Nephron (organoid): ENCODE measurements around the gene ASCL5.
"Not testable (repeated sequence)": the region's sequence is repeated elsewhere in the genome, so short reads cannot be mapped to it uniquely, and the experiment has no call there.

Experiments
- H3K27ac Mint-ChIP-seq, 3 experiments: 2 replicates each; pipeline ENCODE4 v1.8.0; 2020; ENCODE audit warnings: mixed read lengths in 3 of 3, mild to moderate bottlenecking in 2 of 3, moderate library complexity in 1 of 3
- H3K27me3 Mint-ChIP-seq: 2 replicates; pipeline ENCODE4 v1.8.0; 2021; ENCODE audit warnings: low read depth, mild to moderate bottlenecking, moderate library complexity, mixed read lengths
- H3K36me3 Mint-ChIP-seq: 2 replicates; pipeline ENCODE4 v1.8.0; 2020; ENCODE audit warnings: low read depth, mixed read lengths
- H3K4me1 Mint-ChIP-seq: 2 replicates; pipeline ENCODE4 v1.8.0; 2020; ENCODE audit warnings: mixed read lengths
- H3K4me3 Mint-ChIP-seq, 3 experiments: 2 replicates each; pipeline ENCODE4 v1.8.0; 2020; ENCODE audit warnings: mild to moderate bottlenecking in 3 of 3, mixed read lengths in 3 of 3, moderate library complexity in 2 of 3
- H3K9me3 Mint-ChIP-seq: 2 replicates; pipeline ENCODE4 v1.8.0; 2020; ENCODE audit warnings: mixed read lengths
- CTCF ChIP-seq, 3 experiments: fragments of 200-600 bp; sonication (generic); IDR thresholded peaks; one replicate each; pipeline ENCODE4 v1.5.0; 2021; ENCODE audit warnings: antibody characterized with exemption in 3 of 3; ENCODE audit not compliant: unreplicated experiment in 3 of 3

The ASCL5 gene

GRCh38 chr1:201164645-201165044, 37.7 kb upstream of the ASCL5 start:
- Mint-ChIP-seq H3K27me3 (peaks cover 10% of the 10 kb centered on the region), H3K4me3 (no peak overlapping the region), H3K27ac (no peak overlapping the region), H3K4me1 (peaks cover 32% of the 10 kb centered on the region), H3K36me3 (no peaks in the 10 kb centered on the region), H3K9me3 (no peaks in the 10 kb centered on the region)
- no peak for TF ChIP-seq CTCF (IDR thresholded peaks at IDR 0.05; ENCODE audit: unreplicated experiment in 3 of 3)

- Mint-ChIP-seq H3K27ac (no peak overlapping the region), H3K9me3 (no peaks in the 10 kb centered on the region), H3K4me1 (peaks cover 26% of the 10 kb centered on the region), H3K27me3 (peaks cover 10% of the 10 kb centered on the region), H3K4me3 (no peak overlapping the region), H3K36me3 (no peaks in the 10 kb centered on the region)
- no peak for TF ChIP-seq CTCF (IDR thresholded peaks at IDR 0.05; ENCODE audit: unreplicated experiment in 3 of 3)
Observed at GRCh38 chr1:201163707-201164106, 36.7 kb upstream of the ASCL5 start.

GRCh38 chr1:201163036-201163435, 36.1 kb upstream of the ASCL5 start:
- H3K36me3 Mint-ChIP-seq, H3K4me3 Mint-ChIP-seq, H3K27me3 Mint-ChIP-seq, H3K9me3 Mint-ChIP-seq, H3K27ac Mint-ChIP-seq: not testable (repeated sequence)
- peaks cover 26% of the 10 kb centered on the region for H3K4me1 Mint-ChIP-seq

- H3K9me3 Mint-ChIP-seq = no peaks in the 10 kb centered on the region
Observed at GRCh38 chr1:201157949-201158348, 31.0 kb upstream of the ASCL5 start.

GRCh38 chr1:201156819-201157218, 29.8 kb upstream of the ASCL5 start:
- Mint-ChIP-seq H3K4me1 (peaks cover 45% of the 10 kb centered on the region), H3K4me3 (peak overlapping the region in 1 of 3 experiments; percentile 44), H3K9me3 (no peaks in the 10 kb centered on the region), H3K27ac (peak overlapping the region in 1 of 3 experiments; percentile 34), H3K36me3 (peaks cover 9% of the 10 kb centered on the region), H3K27me3 (peaks cover 3% of the 10 kb centered on the region)
- no peak for TF ChIP-seq CTCF (IDR thresholded peaks at IDR 0.05; ENCODE audit: unreplicated experiment in 3 of 3)

More at GRCh38 chr1:201157949-201158348, 31.0 kb upstream of the ASCL5 start:
- Mint-ChIP-seq H3K4me3 (no peak overlapping the region), H3K4me1 (peaks cover 35% of the 10 kb centered on the region), H3K27me3 (peaks cover 3% of the 10 kb centered on the region), H3K27ac (peak overlapping the region in 1 of 3 experiments; percentile 34), H3K36me3 (no peaks in the 10 kb centered on the region)
- no peak for TF ChIP-seq CTCF (IDR thresholded peaks at IDR 0.05; ENCODE audit: unreplicated experiment in 3 of 3)

- H3K4me1 Mint-ChIP-seq = peaks cover 45% of the 10 kb centered on the region
- H3K27me3 Mint-ChIP-seq = peaks cover 3% of the 10 kb centered on the region
- H3K9me3 Mint-ChIP-seq = no peaks in the 10 kb centered on the region
- H3K27ac Mint-ChIP-seq = peak overlapping the region in 2 of 3 experiments; percentile 34 to 45
- peak overlapping the region in 2 of 3 experiments; percentile 44 to 63 for H3K4me3 Mint-ChIP-seq
- H3K36me3 Mint-ChIP-seq = peaks cover 14% of the 10 kb centered on the region
- TF ChIP-seq CTCF (IDR thresholded peaks at IDR 0.05; ENCODE audit: unreplicated experiment in 3 of 3) = no peak
Observed at GRCh38 chr1:201156346-201156745, 29.4 kb upstream of the ASCL5 start.
